VCaP (cell line): ENCODE results near the gene ELAVL3.

ENCODE experiments used
- H3K27ac ChIP-seq: fragments of 450-650 bp; 2 replicates; pipeline ENCODE4 v1.5.1; 2017
- CTCF ChIP-seq: fragments of 450-650 bp; conservative IDR thresholded peaks from 2 replicates; pipeline ENCODE4 v1.5.1; 2017; ENCODE audit warnings: mild to moderate bottlenecking, moderate library complexity

Gene ELAVL3

DNA sequence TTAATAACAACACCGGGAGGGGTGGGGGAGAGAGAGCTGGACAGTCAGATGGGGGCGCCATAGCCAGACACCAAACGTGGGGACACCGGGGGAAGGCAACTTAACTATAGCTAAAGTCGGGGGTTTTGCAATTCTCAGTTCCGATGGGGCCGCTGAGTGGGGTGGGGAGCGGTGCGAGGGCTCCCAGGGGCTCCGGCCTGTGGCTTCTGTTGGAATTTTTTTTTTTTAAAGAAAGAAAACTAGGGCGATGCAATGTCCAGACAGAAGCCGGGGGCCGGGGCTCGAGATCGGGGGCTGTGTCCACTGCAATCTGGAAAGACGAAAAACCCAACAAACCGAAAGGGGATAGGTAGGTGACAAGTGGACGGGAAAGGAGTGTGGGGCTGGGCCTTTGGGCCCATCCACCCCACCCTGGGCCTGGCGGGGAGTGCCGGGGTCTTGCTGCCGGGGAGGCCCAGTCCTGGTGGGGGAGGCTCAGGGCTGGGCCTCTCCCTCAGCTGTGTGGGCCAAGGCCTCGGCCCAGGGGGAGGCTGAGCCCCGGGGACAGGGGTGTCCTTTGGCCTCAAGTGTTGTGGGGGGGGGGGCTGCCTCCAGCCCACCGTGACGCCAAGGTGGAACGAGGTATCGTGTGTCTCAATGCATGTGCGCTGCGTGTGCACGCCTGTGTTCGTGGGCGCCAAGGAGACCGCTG is 28.1 kb downstream of the ELAVL3 start:
- TF ChIP-seq CTCF: no peak

DNA sequence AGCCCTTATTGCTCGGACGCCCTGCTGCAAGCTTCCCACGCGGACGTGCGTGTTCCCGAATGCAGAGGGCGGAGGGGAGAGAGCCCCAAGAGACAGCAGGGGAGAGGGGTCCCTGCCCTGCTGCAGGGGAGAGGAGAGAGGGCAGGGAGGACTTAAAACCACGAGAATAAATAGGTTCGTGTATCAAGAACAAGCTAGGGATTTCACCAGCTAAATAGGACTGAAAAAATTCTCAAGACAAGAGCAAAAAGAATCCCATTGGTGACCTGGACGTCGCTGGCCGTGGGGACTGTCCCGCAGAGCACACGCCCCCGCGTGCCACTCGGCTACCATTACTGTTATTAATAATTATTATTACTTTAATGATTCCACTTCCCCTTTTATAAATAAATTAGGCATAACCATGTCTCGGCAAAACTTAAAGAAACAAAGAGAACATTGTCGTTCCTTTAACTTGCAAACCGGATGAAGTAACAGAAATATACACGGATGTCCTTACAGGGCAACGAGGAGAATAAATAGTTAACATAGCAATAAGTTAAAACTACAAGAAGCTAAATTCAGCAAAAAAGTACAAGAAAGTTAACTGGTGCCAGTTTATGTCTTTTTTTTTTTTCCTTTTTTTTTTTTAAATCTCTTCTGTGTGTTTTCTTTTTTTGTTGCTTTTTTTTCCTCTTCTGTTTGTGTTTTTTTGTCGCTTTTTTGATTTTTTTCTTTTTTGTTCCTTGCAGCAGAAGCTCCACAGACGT is 28.8 kb downstream of the ELAVL3 start:
- H3K27ac ChIP-seq: no peak overlapping the region
- no peak for TF ChIP-seq CTCF

More for the DNA sequence above, 28.1 kb downstream of the ELAVL3 start:
- no peak overlapping the region for H3K27ac ChIP-seq

GRCh38 chr19:11451327-11451870 is 29.4 kb downstream of the ELAVL3 start:
- no peak overlapping the region for H3K27ac ChIP-seq
- TF ChIP-seq CTCF: no peak

GRCh38 chr19:11450570-11451326 is 30.1 kb downstream of the ELAVL3 start:
- no peak for TF ChIP-seq CTCF
- H3K27ac ChIP-seq: no peak overlapping the region

DNA sequence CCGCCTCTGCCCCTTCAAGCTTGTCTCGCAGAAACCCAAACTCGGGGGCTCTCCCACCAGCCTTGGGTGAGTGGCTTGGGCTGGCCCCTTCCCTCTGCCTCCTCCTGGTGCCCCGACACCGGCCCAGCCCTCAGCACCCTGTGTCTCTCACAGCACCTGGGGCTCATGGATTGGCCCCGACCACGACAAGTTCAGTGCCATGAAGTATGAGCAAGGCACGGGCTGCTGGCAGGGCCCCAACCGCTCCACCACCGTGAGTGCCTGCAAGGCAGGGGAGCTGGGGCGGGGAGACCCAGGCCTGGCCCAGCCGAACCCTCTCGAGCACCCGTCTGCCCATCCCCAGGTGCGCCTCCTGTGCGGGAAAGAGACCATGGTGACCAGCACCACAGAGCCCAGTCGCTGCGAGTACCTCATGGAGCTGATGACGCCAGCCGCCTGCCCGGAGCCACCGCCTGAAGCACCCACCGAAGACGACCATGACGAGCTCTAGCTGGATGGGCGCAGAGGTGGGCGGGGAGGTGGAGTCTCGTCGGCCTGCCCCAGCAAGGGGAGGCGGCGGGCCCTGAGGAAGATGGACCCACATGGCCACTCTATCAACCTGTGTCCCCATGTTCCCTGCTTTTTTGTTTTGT is 31.8 kb downstream of the ELAVL3 start:
- no peak for TF ChIP-seq CTCF
- H3K27ac ChIP-seq: no peak overlapping the region

- H3K27ac ChIP-seq: no peak overlapping the region
- no peak for TF ChIP-seq CTCF
These were observed 32.4 kb downstream of the ELAVL3 start for GRCh38 chr19:11448410-11448809.
